OCI-LY1 (cell line): ENCODE measurements around the gene TENM4.
"Not testable (repeated sequence)": the region's sequence is repeated elsewhere in the genome, so short reads cannot be mapped to it uniquely, and the experiment has no call there.

Source experiments
- CTCF ChIP-seq: fragments of 200-600 bp; sonication (generic), shearing (Covaris generic); IDR thresholded peaks from 2 replicates; pipeline ENCODE4 v1.5.1; 2017; ENCODE audit warnings: mild to moderate bottlenecking, antibody characterized with exemption, low read length, moderate library complexity, mixed read lengths
- EZH2 ChIP-seq: fragments of 200-600 bp; sonication (generic), shearing (Covaris generic); IDR thresholded peaks from 2 replicates; pipeline ENCODE4 v1.8.0; 2017; ENCODE audit warnings: borderline replicate concordance, mixed run types, mild to moderate bottlenecking, antibody characterized with exemption, low read length, moderate library complexity, mixed read lengths

- not testable (repeated sequence) for TF ChIP-seq CTCF, EZH2
These were observed 831.5 kb downstream of the TENM4 start for GRCh38 chr11:78609321-78609720.
